Neural cell (in vitro differentiated cells): ENCODE measurements around the gene NOD2.

Experiments used
- EP300 ChIP-seq: fragments of 450-650 bp; conservative IDR thresholded peaks from 2 replicates; pipeline ENCODE4 v1.6.1; 2014; ENCODE audit warnings: antibody characterized with exemption, mild to moderate bottlenecking, moderate library complexity; ENCODE audit not compliant: poor library complexity, severe bottlenecking
- TF ChIP-seq, protein P1 (sequence below): fragments of 450-650 bp; IDR thresholded peaks from 2 replicates; pipeline ENCODE4 v1.5.1; 2014; ENCODE audit warnings: antibody characterized with exemption, mild to moderate bottlenecking, moderate library complexity; ENCODE audit not compliant: poor library complexity, severe bottlenecking

DNA sequence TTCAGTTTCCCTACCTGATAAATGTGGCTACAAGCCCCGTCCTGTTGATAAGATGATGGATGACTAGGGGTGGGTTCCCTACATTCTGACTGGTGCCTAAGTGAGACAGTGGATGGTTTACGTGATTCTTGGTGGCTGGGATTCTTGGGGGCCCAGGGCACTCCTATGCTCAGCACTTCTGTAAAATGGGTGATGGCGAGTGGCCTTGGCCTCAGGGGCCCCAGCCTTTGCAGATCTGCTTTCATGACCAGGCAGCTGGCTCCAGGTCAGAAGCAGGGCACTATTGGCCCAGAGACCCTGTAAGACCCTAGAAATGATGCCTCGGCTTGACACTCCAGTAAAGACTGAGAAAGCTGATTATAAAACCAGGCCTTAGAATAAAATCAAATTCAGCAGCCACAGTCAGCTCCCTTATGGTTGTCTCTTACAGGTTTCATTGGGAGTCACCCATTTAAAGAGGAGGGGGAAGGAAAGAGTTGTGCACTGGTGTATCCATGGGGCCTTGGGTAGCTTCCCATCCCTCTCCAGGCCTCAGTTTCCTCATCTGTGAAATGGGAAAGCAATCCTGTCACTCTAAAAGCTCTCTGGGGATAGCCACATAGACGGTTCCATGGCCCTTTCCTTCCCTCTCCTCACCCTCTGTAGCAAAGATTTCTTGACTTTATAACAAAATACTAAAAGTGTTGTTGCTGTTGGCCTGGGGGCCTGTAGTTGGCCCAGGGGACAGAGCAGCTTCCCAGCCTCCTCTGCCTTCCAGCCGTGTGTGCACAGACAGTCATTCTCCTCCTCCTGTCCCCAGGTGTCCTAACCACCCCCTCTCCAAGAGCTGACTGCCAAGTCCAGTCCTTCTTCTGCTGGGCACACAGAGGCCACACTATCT lies 13.5 kb upstream of the NOD2 start:
- TF ChIP-seq, protein P1, sequence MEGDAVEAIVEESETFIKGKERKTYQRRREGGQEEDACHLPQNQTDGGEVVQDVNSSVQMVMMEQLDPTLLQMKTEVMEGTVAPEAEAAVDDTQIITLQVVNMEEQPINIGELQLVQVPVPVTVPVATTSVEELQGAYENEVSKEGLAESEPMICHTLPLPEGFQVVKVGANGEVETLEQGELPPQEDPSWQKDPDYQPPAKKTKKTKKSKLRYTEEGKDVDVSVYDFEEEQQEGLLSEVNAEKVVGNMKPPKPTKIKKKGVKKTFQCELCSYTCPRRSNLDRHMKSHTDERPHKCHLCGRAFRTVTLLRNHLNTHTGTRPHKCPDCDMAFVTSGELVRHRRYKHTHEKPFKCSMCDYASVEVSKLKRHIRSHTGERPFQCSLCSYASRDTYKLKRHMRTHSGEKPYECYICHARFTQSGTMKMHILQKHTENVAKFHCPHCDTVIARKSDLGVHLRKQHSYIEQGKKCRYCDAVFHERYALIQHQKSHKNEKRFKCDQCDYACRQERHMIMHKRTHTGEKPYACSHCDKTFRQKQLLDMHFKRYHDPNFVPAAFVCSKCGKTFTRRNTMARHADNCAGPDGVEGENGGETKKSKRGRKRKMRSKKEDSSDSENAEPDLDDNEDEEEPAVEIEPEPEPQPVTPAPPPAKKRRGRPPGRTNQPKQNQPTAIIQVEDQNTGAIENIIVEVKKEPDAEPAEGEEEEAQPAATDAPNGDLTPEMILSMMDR: no peak
- no peak for TF ChIP-seq EP300
